HEK293 (cell line): ENCODE measurements around the gene THAP5.

ENCODE experiments used
- CTCF ChIA-PET: fragments of 350-600 bp; formaldehyde crosslinking; extraction: SDS; loops from one replicate; lab custom pipeline; 2021; ENCODE audit warnings: antibody characterized with exemption; lab: Yijun Ruan, JAX
- POLR2A ChIA-PET: fragments of 300-600 bp; formaldehyde crosslinking; extraction: SDS; loops from one replicate; lab custom pipeline; 2020; ENCODE audit warnings: antibody characterized with exemption, inconsistent platforms; lab: Yijun Ruan, JAX
- H3K27ac ChIP-seq: fragments of 200-500 bp; sonication (Bioruptor generic); 2 replicates; pipeline ENCODE4 v1.5.1; 2014; ENCODE audit warnings: low read depth, low read length, control low read depth, inconsistent platforms; ENCODE audit errors: extremely low read depth
- H3K36me3 ChIP-seq, 2 experiments: fragments of 200-500 bp in 1 of 2; sonication (Bioruptor generic) in 1 of 2; 1 replicate in 1 of 2; 2 replicates in 1 of 2; pipeline ENCODE4 v1.5.1; 2014 to 2017; ENCODE audit warnings: inconsistent platforms in 2 of 2, low read length in 2 of 2; ENCODE audit not compliant: control insufficient read depth in 2 of 2, insufficient read depth in 1 of 2
- H3K4me1 ChIP-seq: fragments of 200-500 bp; sonication (Bioruptor generic); 2 replicates; pipeline ENCODE4 v1.5.1; 2014; ENCODE audit warnings: mild to moderate bottlenecking, low read length, inconsistent platforms; ENCODE audit not compliant: control insufficient read depth, insufficient read depth
- H3K4me3 ChIP-seq: 2 replicates; pipeline ENCODE4 v1.5.1; 2011; ENCODE audit warnings: low read depth, mild to moderate bottlenecking, control low read depth, low read length, moderate library complexity
- H3K9me3 ChIP-seq: fragments of 200-500 bp; sonication (Bioruptor generic); 2 replicates; pipeline ENCODE4 v1.5.1; 2014; ENCODE audit warnings: low read depth, low read length, inconsistent platforms; ENCODE audit not compliant: control insufficient read depth, insufficient read depth
- IKZF3 ChIP-seq: fragments of 450-650 bp; IDR thresholded peaks from 2 replicates; pipeline ENCODE4 v1.5.0; 2018; ENCODE audit warnings: missing biosample characterization, mild to moderate bottlenecking, missing genetic modification characterization, moderate library complexity
- MEIS1 ChIP-seq: sonication (generic); formaldehyde crosslinking; IDR thresholded peaks from 2 replicates; pipeline ENCODE4 v1.8.1; 2022; ENCODE audit warnings: missing genetic modification reagents, mild to moderate bottlenecking, borderline replicate concordance
- ZBTB49 ChIP-seq: fragments of 450-650 bp; formaldehyde crosslinking; IDR thresholded peaks from 2 replicates; pipeline ENCODE4 v1.5.1; 2016; ENCODE audit warnings: missing biosample characterization, missing genetic modification characterization, low read depth
- ZBTB6 ChIP-seq: fragments of 450-650 bp; formaldehyde crosslinking; IDR thresholded peaks from 2 replicates; pipeline ENCODE4 v1.5.1; 2017; ENCODE audit warnings: missing biosample characterization, missing genetic modification characterization
- ZBTB8A ChIP-seq: fragments of 450-650 bp; formaldehyde crosslinking; IDR thresholded peaks from 2 replicates; pipeline ENCODE4 v1.5.1; 2016; ENCODE audit warnings: missing biosample characterization, missing genetic modification characterization
- ZFHX2 ChIP-seq: fragments of 450-650 bp; formaldehyde crosslinking; conservative IDR thresholded peaks from 2 replicates; pipeline ENCODE4 v1.5.1; 2016; ENCODE audit warnings: missing biosample characterization, missing genetic modification characterization
- ZFP41 ChIP-seq: fragments of 450-650 bp; formaldehyde crosslinking; IDR thresholded peaks from 2 replicates; pipeline ENCODE4 v1.5.1; 2016; ENCODE audit warnings: missing biosample characterization, missing genetic modification characterization, borderline replicate concordance
- ZNF10 ChIP-seq: fragments of 450-650 bp; formaldehyde crosslinking; IDR thresholded peaks from 2 replicates; pipeline ENCODE4 v1.5.1; 2017; ENCODE audit warnings: missing biosample characterization, missing genetic modification characterization
- ZNF121 ChIP-seq: fragments of 450-650 bp; formaldehyde crosslinking; IDR thresholded peaks from 2 replicates; pipeline ENCODE4 v1.5.1; 2016; ENCODE audit warnings: missing biosample characterization, missing genetic modification characterization
- ZNF155 ChIP-seq: fragments of 450-650 bp; formaldehyde crosslinking; IDR thresholded peaks from 2 replicates; pipeline ENCODE4 v1.5.1; 2016; ENCODE audit warnings: missing biosample characterization, missing genetic modification characterization
- ZNF248 ChIP-seq: fragments of 450-650 bp; formaldehyde crosslinking; IDR thresholded peaks from 2 replicates; pipeline ENCODE4 v1.5.1; 2017; ENCODE audit warnings: missing biosample characterization, missing genetic modification characterization
- ZNF274 ChIP-seq, 2 experiments: fragments of 200-500 bp in 1 of 2; fragments of 450-650 bp in 1 of 2; sonication (Bioruptor generic) in 1 of 2; formaldehyde crosslinking in 1 of 2; IDR thresholded peaks; 2 replicates each; pipeline versions ENCODE4 v1.5.1 to v1.6.1; 2014 to 2016; ENCODE audit warnings: borderline replicate concordance in 1 of 2, inconsistent platforms in 1 of 2, low read length in 1 of 2, missing biosample characterization in 1 of 2, missing genetic modification characterization in 1 of 2
- ZNF394 ChIP-seq: fragments of 450-650 bp; formaldehyde crosslinking; IDR thresholded peaks from 2 replicates; pipeline ENCODE4 v1.5.1; 2016; ENCODE audit warnings: missing biosample characterization, missing genetic modification characterization, mild to moderate bottlenecking, moderate library complexity, borderline replicate concordance
- ZNF571 ChIP-seq: fragments of 450-650 bp; formaldehyde crosslinking; IDR thresholded peaks from 2 replicates; pipeline ENCODE4 v1.5.0; 2017; ENCODE audit warnings: missing biosample characterization, missing genetic modification characterization
- ZNF624 ChIP-seq: fragments of 450-650 bp; formaldehyde crosslinking; IDR thresholded peaks from 2 replicates; pipeline ENCODE4 v1.5.1; 2017; ENCODE audit warnings: missing biosample characterization, missing genetic modification characterization
- ZNF670 ChIP-seq: fragments of 450-650 bp; formaldehyde crosslinking; IDR thresholded peaks from 2 replicates; pipeline ENCODE4 v1.5.1; 2016; ENCODE audit warnings: missing biosample characterization, missing genetic modification characterization, low read depth
- ZNF692 ChIP-seq: fragments of 450-650 bp; formaldehyde crosslinking; IDR thresholded peaks from 2 replicates; pipeline ENCODE4 v1.5.1; 2016; ENCODE audit warnings: missing biosample characterization, missing genetic modification characterization
- ZNF76 ChIP-seq: fragments of 450-650 bp; formaldehyde crosslinking; IDR thresholded peaks from 2 replicates; pipeline ENCODE4; 2016; ENCODE audit warnings: low read depth, missing biosample characterization, missing genetic modification characterization, borderline replicate concordance
- ZNF792 ChIP-seq: fragments of 450-650 bp; formaldehyde crosslinking; IDR thresholded peaks from 2 replicates; pipeline ENCODE4 v1.5.1; 2016; ENCODE audit warnings: missing biosample characterization, missing genetic modification characterization
- TF ChIP-seq, protein P1 (sequence below): fragments of 450-650 bp; formaldehyde crosslinking; IDR thresholded peaks from 2 replicates; pipeline ENCODE4 v1.5.1; 2017; ENCODE audit warnings: missing biosample characterization, missing genetic modification characterization
- TF ChIP-seq, protein P2 (sequence below): fragments of 450-650 bp; formaldehyde crosslinking; IDR thresholded peaks from 2 replicates; pipeline ENCODE4 v1.5.1; 2016; ENCODE audit warnings: missing biosample characterization, missing genetic modification characterization
- TF ChIP-seq, protein P3 (sequence below): fragments of 450-650 bp; IDR thresholded peaks from 2 replicates; pipeline ENCODE4 v1.5.1; 2018; ENCODE audit warnings: missing biosample characterization, mild to moderate bottlenecking, missing genetic modification characterization

THAP5 gene

GRCh38 chr7:108517951-108518350, 51.6 kb downstream of the THAP5 start:
- Histone ChIP-seq H3K4me3 (no peak overlapping the region), H3K36me3 (peaks cover 0 to 22% of the 10 kb centered on the region in 2 experiments; a peak in 2 of 3 replicates)

DNA sequence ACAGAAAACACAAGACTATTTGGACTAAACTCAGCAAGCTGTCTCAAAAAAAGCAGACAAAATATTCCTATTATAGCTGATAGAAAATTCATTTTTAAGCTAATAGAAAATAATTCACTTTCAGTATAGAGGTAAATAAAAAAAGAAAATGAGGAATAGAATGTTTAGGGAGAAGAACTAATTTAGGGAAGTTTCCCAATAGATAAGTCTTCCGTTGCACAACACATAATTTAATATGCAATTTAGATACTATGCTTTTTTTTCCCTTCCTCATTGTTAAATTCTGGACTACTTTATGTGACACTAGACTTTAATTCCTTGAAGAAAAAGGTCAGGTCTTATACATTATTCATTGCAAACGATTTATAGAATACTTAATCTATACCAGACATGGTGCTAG, 53.9 kb downstream of the THAP5 start:
- CTCF ChIA-PET, result interaction anchor here (0.7 kb wide), 1 partner anchor 42 kb away, joined by 3 read pairs; no protein-coding TSS in a partner anchor
- Histone ChIP-seq H3K4me3 (no peak overlapping the region), H3K36me3 (peaks cover 0 to 36% of the 10 kb centered on the region in 2 experiments; a peak in 2 of 3 replicates), H3K27ac (no peak overlapping the region), H3K4me1 (no peaks in the 10 kb centered on the region), H3K9me3 (no peaks in the 10 kb centered on the region)
- POLR2A ChIA-PET, result no interaction called here
- TF ChIP-seq ZBTB6 (tag by site-specific recombination) (no peak), ZNF670 (no peak), ZNF155 (tag by site-specific recombination) (no peak), ZNF792 (tag by site-specific recombination) (no peak), ZNF121 (no peak), ZFHX2 (tag by site-specific recombination) (no peak), ZNF571 (no peak), IKZF3 (tag by site-specific recombination) (no peak), MEIS1 (CRISPR knock-in tag) (no peak), ZNF76 (no peak), ZNF10 (tag by site-specific recombination) (no peak), ZBTB8A (tag by site-specific recombination) (no peak), ZBTB49 (tag by site-specific recombination) (no peak)
- TF ChIP-seq, protein P1, sequence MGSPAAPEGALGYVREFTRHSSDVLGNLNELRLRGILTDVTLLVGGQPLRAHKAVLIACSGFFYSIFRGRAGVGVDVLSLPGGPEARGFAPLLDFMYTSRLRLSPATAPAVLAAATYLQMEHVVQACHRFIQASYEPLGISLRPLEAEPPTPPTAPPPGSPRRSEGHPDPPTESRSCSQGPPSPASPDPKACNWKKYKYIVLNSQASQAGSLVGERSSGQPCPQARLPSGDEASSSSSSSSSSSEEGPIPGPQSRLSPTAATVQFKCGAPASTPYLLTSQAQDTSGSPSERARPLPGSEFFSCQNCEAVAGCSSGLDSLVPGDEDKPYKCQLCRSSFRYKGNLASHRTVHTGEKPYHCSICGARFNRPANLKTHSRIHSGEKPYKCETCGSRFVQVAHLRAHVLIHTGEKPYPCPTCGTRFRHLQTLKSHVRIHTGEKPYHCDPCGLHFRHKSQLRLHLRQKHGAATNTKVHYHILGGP (tag by site-specific recombination), result no peak
- TF ChIP-seq, protein P2, sequence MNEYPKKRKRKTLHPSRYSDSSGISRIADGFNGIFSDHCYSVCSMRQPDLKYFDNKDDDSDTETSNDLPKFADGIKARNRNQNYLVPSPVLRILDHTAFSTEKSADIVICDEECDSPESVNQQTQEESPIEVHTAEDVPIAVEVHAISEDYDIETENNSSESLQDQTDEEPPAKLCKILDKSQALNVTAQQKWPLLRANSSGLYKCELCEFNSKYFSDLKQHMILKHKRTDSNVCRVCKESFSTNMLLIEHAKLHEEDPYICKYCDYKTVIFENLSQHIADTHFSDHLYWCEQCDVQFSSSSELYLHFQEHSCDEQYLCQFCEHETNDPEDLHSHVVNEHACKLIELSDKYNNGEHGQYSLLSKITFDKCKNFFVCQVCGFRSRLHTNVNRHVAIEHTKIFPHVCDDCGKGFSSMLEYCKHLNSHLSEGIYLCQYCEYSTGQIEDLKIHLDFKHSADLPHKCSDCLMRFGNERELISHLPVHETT (tag by site-specific recombination), result no peak

More at GRCh38 chr7:108517951-108518350, 51.6 kb downstream of the THAP5 start:
- Histone ChIP-seq H3K4me1 (no peaks in the 10 kb centered on the region), H3K9me3 (no peaks in the 10 kb centered on the region), H3K27ac (no peak overlapping the region)
- TF ChIP-seq ZNF274 (IDR thresholded peaks at IDR 0.05; ENCODE audit: low read length) (no peak), ZNF274 (tag by site-specific recombination; IDR thresholded peaks at IDR 0.05; ENCODE audit: borderline replicate concordance) (no peak), ZNF692 (tag by site-specific recombination) (no peak), ZNF624 (no peak), ZFP41 (tag by site-specific recombination) (no peak), ZNF394 (tag by site-specific recombination) (no peak), ZNF248 (no peak)
- TF ChIP-seq, protein P3, sequence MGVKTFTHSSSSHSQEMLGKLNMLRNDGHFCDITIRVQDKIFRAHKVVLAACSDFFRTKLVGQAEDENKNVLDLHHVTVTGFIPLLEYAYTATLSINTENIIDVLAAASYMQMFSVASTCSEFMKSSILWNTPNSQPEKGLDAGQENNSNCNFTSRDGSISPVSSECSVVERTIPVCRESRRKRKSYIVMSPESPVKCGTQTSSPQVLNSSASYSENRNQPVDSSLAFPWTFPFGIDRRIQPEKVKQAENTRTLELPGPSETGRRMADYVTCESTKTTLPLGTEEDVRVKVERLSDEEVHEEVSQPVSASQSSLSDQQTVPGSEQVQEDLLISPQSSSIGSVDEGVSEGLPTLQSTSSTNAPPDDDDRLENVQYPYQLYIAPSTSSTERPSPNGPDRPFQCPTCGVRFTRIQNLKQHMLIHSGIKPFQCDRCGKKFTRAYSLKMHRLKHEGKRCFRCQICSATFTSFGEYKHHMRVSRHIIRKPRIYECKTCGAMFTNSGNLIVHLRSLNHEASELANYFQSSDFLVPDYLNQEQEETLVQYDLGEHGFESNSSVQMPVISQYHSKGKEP (tag by site-specific recombination), result no peak
- ChIA-PET CTCF (interaction anchor here (0.8 to 1.2 kb wide), 2 partner anchors 21 to 64 kb away, joined by 4 read pairs; no protein-coding TSS in a partner anchor), POLR2A (no interaction called here)
